Measurements from ENCODE around the gene PRPSAP2.
"Not testable (repeated sequence)": the region's sequence is repeated elsewhere in the genome, so short reads cannot be mapped to it uniquely, and the experiment has no call there.

Gene PRPSAP2

DNA sequence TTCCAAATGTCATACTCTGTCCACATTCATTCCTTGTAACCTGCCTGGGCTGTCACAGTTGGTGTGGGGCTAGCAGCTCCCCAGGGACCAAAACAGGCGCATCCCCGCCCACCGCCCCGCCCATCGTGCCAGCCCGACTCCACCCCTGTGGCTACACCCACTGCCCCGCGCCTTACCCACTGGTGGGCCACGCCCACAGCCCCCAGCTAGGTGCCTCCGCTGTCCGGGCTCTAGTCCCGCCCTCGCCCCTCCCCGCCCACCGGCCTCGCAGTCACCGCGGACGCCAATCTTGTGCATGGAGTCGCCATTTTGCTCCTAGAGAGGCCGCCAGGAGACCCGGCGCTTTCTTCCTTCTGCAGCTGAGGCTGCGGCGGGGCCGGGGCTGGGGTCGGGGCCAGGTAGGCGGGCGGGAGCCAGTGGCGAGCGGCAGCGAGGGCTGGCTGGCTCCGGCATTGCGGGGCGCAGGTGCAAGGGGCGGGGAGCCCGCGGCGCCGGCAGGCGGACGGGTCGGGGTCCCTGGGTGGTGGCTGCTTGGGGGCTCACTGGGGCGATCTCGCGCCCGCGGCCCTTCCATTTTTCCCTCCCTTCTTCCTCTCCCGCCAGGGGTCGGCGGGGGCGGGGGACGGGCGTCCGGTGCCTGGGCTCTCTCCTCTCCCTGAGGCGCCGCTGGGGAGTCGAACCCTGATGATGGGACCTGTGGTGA is at the start of gene PRPSAP2:
Gene PRPSAP2, plus strand, starts transcription at position 268 of the 703 bp plus-strand sequence. CDS start 7,703 bp downstream, outside the sequence.
- Histone ChIP-seq H3K9me3 (ENCODE audit: severe bottlenecking) (no peaks in the 10 kb centered on the region), H3K36me3 (ENCODE audit: low read depth) (no peaks in the 10 kb centered on the region), H3K4me1 (ENCODE audit: insufficient read depth, poor library complexity, severe bottlenecking) (peaks cover 6% of the 10 kb centered on the region), H3K27ac (ENCODE audit: poor library complexity, severe bottlenecking) (peak within 1 kb of the TSS; percentile 38), H3K27me3 (ENCODE audit: insufficient read depth, poor library complexity, severe bottlenecking) (no peaks in the 10 kb centered on the region), H3K4me3 (ENCODE audit: severe bottlenecking) (peak within 1 kb of the TSS; percentile 54)
- peak; percentile 95 for DNase-seq (ENCODE audit: low spot score)
- ATAC-seq (ENCODE audit: low read depth), result peak; percentile 62
- no peak for TF ChIP-seq CTCF (IDR thresholded peaks at IDR 0.05; ENCODE audit: poor library complexity, severe bottlenecking)

- not testable (repeated sequence) for H3K4me1 ChIP-seq (ENCODE audit: insufficient read depth, poor library complexity, severe bottlenecking); ATAC-seq (ENCODE audit: low read depth); H3K4me3 ChIP-seq (ENCODE audit: severe bottlenecking); H3K9me3 ChIP-seq (ENCODE audit: severe bottlenecking); H3K27ac ChIP-seq (ENCODE audit: poor library complexity, severe bottlenecking); DNase-seq (ENCODE audit: low spot score); H3K27me3 ChIP-seq (ENCODE audit: insufficient read depth, poor library complexity, severe bottlenecking); H3K36me3 ChIP-seq (ENCODE audit: low read depth)
Observed at GRCh38 chr17:18815924-18816323, 42.0 kb upstream of the PRPSAP2 start.

GRCh38 chr17:18816489-18817371 is 41.2 kb upstream of the PRPSAP2 start:
- not testable (repeated sequence) for H3K27ac ChIP-seq (ENCODE audit: poor library complexity, severe bottlenecking); H3K4me1 ChIP-seq (ENCODE audit: insufficient read depth, poor library complexity, severe bottlenecking); H3K27me3 ChIP-seq (ENCODE audit: insufficient read depth, poor library complexity, severe bottlenecking); H3K9me3 ChIP-seq (ENCODE audit: severe bottlenecking); H3K4me3 ChIP-seq (ENCODE audit: severe bottlenecking); H3K36me3 ChIP-seq (ENCODE audit: low read depth); DNase-seq (ENCODE audit: low spot score)
- peak; percentile 71 for ATAC-seq (ENCODE audit: low read depth)
- TF ChIP-seq CTCF (IDR thresholded peaks at IDR 0.05; ENCODE audit: poor library complexity, severe bottlenecking), result peak; percentile 73

DNA sequence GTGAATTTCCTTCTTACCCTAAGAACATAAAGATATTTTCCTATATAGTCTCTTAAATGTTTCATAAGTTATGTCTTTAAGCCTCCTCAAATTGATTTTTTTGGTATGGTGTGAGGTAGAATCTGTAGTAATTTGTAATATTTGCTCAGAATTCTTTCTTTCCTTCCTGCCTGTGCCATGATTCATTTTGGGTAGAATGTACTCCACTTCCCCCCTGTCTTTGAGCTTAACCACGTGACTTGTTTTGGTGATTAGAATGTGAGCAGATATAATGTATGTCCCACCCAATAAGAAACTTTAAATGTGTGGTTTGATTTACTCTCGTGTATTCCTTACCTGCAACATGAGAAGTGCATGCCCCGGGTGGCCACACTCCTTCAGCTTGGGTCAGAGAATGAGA is 36.5 kb upstream of the PRPSAP2 start:
- ATAC-seq (ENCODE audit: low read depth); H3K27ac ChIP-seq (ENCODE audit: poor library complexity, severe bottlenecking); DNase-seq (ENCODE audit: low spot score); H3K4me3 ChIP-seq (ENCODE audit: severe bottlenecking); H3K4me1 ChIP-seq (ENCODE audit: insufficient read depth, poor library complexity, severe bottlenecking); H3K27me3 ChIP-seq (ENCODE audit: insufficient read depth, poor library complexity, severe bottlenecking); H3K9me3 ChIP-seq (ENCODE audit: severe bottlenecking); H3K36me3 ChIP-seq (ENCODE audit: low read depth): not testable (repeated sequence)

DNA sequence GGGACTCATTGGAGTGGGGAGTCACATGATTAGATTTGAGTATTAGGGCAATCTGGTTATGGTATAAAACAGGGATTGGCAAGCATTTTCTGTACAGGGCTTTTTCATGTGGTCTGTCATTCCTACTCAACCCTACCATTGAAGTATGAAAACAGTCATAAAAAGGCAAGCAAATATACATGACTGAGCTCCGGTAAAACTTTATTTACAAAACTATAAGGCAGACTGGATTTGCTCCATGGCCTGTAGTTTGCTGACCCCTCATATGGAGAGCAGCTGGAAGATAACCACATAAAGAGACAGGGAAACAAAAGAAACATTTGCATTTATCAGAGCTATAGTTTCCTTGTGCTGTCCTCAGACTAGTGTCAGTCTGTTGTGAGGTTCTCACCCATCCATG is 30.3 kb upstream of the PRPSAP2 start:
- not testable (repeated sequence) for H3K9me3 ChIP-seq (ENCODE audit: severe bottlenecking); H3K27me3 ChIP-seq (ENCODE audit: insufficient read depth, poor library complexity, severe bottlenecking); H3K36me3 ChIP-seq (ENCODE audit: low read depth); H3K4me3 ChIP-seq (ENCODE audit: severe bottlenecking); ATAC-seq (ENCODE audit: low read depth); H3K27ac ChIP-seq (ENCODE audit: poor library complexity, severe bottlenecking); DNase-seq (ENCODE audit: low spot score); H3K4me1 ChIP-seq (ENCODE audit: insufficient read depth, poor library complexity, severe bottlenecking)

GRCh38 chr17:18848501-18848900 is 9.4 kb upstream of the PRPSAP2 start:
- no peak for ATAC-seq (ENCODE audit: low read depth)
- no peak for DNase-seq (ENCODE audit: low spot score)
- Histone ChIP-seq H3K9me3 (ENCODE audit: severe bottlenecking) (no peaks in the 10 kb centered on the region), H3K27ac (ENCODE audit: poor library complexity, severe bottlenecking) (no peak overlapping the region), H3K4me1 (ENCODE audit: insufficient read depth, poor library complexity, severe bottlenecking) (peaks cover 6% of the 10 kb centered on the region), H3K27me3 (ENCODE audit: insufficient read depth, poor library complexity, severe bottlenecking) (no peaks in the 10 kb centered on the region), H3K4me3 (ENCODE audit: severe bottlenecking) (no peak overlapping the region), H3K36me3 (ENCODE audit: low read depth) (no peaks in the 10 kb centered on the region)
- TF ChIP-seq CTCF (IDR thresholded peaks at IDR 0.05; ENCODE audit: poor library complexity, severe bottlenecking), result no peak
